Loucy (cell line): ENCODE data around the gene SNRNP25.

ENCODE experiments used
- CTCF ChIP-seq: fragments of 200-600 bp; sonication (generic); conservative IDR thresholded peaks from 2 replicates; pipeline ENCODE4 v1.5.1; 2014; ENCODE audit warnings: mild to moderate bottlenecking, antibody characterized with exemption, low read length
- EZH2phosphoT487 ChIP-seq: fragments of 200-600 bp; IDR thresholded peaks from 2 replicates; pipeline ENCODE4 v1.6.1; 2018; ENCODE audit warnings: antibody characterized with exemption, mild to moderate bottlenecking, moderate library complexity, borderline replicate concordance

- TF ChIP-seq CTCF = no peak
- no peak for TF ChIP-seq EZH2phosphoT487
Measured at GRCh38 chr16:67884-68789, 14.5 kb downstream of the SNRNP25 start.
